ENCODE data around the gene SH2B2.

Gene SH2B2

DNA sequence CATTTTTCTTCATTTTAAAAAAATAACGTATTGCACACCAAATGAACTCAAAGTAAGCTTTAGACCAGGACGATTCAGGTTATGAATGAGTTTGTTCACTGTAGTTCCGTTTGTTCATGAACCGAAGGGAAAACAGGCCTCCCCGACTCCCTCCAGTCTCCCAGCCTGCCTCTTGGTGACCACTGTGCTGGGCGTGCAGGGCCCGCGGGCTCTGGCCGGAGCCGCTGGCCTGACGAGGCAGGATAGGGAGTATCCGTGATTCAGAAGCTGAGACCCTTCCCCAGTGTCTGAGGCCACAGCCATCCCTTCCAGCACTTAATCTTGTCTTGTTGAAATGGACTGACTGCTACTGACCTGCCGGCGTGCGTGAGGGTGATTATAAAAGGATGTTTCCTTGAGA, 30.8 kb upstream of the SH2B2 start:
- Histone ChIP-seq H3K36me3 (ENCODE audit: control insufficient read depth in 4 of 4, insufficient read depth in 4 of 4, low read length in 3 of 4) (peaks cover 0 to 31% (median 6%) of the 10 kb centered on the region in 4 experiments), H3K27ac (ENCODE audit: insufficient read depth in 1 of 2, low read depth in 1 of 2, low read length in 2 of 2, poor library complexity in 1 of 2, severe bottlenecking in 2 of 2) (no peak overlapping the region), H3K4me3 (ENCODE audit: control insufficient read depth in 1 of 7, extremely low read depth in 1 of 7, insufficient read depth in 4 of 7, low read depth in 2 of 7, low read length in 6 of 7) (no peak overlapping the region), H3K4me1 (ENCODE audit: control extremely low read depth in 1 of 4, control insufficient read depth in 4 of 4, insufficient read depth in 4 of 4, low read length in 3 of 4) (no peaks in the 10 kb centered on the region), H3K27me3 (replicated peaks in 2 of 5; ENCODE audit: control insufficient read depth in 4 of 5, insufficient read depth in 5 of 5, low read length in 4 of 5) (no peaks in the 10 kb centered on the region), H3K9me3 (ENCODE audit: control extremely low read depth in 1 of 5, control insufficient read depth in 4 of 5, insufficient read depth in 2 of 5, low read depth in 1 of 5, low read length in 4 of 5) (no peaks in the 10 kb centered on the region)
- POLR2A ChIA-PET: no interaction called here
- 96% methylated on average over 12 of the region's 15 CpGs for WGBS (ENCODE audit: insufficient coverage)
- DNase-seq: no peak
- CTCF ChIA-PET: no interaction called here

DNA sequence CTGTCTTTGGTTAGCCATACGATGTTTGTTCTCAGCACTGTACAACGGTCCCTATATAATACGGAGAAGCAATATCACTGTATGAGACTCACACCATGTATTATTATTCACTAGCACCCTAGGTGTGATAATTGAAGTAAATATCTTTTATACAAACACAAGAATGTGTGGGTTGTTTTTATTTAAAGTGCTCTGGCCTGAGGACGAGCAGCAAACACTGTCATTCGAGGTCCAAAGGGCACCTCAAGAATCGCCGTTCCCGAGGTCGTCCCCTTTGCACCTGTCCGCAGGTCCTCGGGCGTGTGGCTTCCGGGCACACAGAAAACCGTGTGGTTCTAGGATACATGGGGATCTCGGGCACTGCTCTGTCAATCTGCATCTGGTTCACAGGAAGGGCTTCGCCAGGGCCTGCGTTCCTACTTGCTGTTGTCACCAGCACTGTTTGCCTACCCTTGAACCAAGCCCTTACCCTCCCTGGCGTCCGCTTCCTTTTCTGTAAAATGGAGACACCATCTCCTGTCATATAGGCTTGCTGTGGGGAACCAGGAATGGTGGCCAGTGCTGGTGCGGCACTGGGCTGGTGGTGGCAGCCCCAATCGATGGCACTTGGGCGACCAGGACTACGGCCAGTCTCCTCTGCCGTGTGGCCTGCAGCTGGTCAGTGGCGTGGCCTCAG, 28.5 kb upstream of the SH2B2 start:
- H3K4me1 ChIP-seq (ENCODE audit: control extremely low read depth in 1 of 4, control insufficient read depth in 4 of 4, insufficient read depth in 4 of 4, low read length in 3 of 4): no peaks in the 10 kb centered on the region
- no peak overlapping the region for H3K4me3 ChIP-seq (ENCODE audit: control insufficient read depth in 1 of 7, extremely low read depth in 1 of 7, insufficient read depth in 4 of 7, low read depth in 2 of 7, low read length in 6 of 7)
- no peaks in the 10 kb centered on the region for H3K27me3 ChIP-seq (replicated peaks in 2 of 5; ENCODE audit: control insufficient read depth in 4 of 5, insufficient read depth in 5 of 5, low read length in 4 of 5)
- H3K27ac ChIP-seq (ENCODE audit: insufficient read depth in 1 of 2, low read depth in 1 of 2, low read length in 2 of 2, poor library complexity in 1 of 2, severe bottlenecking in 2 of 2): no peak overlapping the region
- H3K36me3 ChIP-seq (ENCODE audit: control insufficient read depth in 4 of 4, insufficient read depth in 4 of 4, low read length in 3 of 4): peaks cover 0 to 21% (median 6%) of the 10 kb centered on the region in 4 experiments
- no peaks in the 10 kb centered on the region for H3K9me3 ChIP-seq (ENCODE audit: control extremely low read depth in 1 of 5, control insufficient read depth in 4 of 5, insufficient read depth in 2 of 5, low read depth in 1 of 5, low read length in 4 of 5)
- 97% methylated on average over 20 of the region's 25 CpGs for WGBS (ENCODE audit: insufficient coverage)
- POLR2A ChIA-PET: no interaction called here
- DNase-seq: no peak
- CTCF ChIA-PET: no interaction called here

DNA sequence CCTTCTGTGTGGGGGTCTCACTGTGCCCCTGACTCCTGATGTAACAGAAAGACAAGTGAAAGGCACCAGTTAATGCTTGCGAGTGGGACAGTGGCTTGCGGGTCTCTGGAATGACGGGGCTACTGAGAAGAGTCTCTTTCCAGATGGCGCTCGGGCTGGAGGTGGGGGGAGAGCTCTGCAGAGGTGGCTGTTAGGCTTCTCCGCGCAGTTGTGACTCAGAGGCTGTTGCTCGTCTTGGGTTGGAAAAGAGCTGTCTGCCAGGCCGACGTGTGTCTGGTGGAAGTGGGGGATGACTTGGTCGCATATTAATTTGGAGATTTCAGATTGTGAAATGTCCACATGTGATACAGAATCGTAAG, 27.9 kb upstream of the SH2B2 start:
- DNase-seq: no peak
- H3K9me3 ChIP-seq (ENCODE audit: control extremely low read depth in 1 of 5, control insufficient read depth in 4 of 5, insufficient read depth in 2 of 5, low read depth in 1 of 5, low read length in 4 of 5): no peaks in the 10 kb centered on the region
- H3K4me1 ChIP-seq (ENCODE audit: control extremely low read depth in 1 of 4, control insufficient read depth in 4 of 4, insufficient read depth in 4 of 4, low read length in 3 of 4): no peaks in the 10 kb centered on the region
- H3K27me3 ChIP-seq (replicated peaks in 2 of 5; ENCODE audit: control insufficient read depth in 4 of 5, insufficient read depth in 5 of 5, low read length in 4 of 5): no peaks in the 10 kb centered on the region
- H3K36me3 ChIP-seq (ENCODE audit: control insufficient read depth in 4 of 4, insufficient read depth in 4 of 4, low read length in 3 of 4): peaks cover 0 to 16% (median 3%) of the 10 kb centered on the region in 4 experiments
- H3K27ac ChIP-seq (ENCODE audit: insufficient read depth in 1 of 2, low read depth in 1 of 2, low read length in 2 of 2, poor library complexity in 1 of 2, severe bottlenecking in 2 of 2): no peak overlapping the region
- no peak overlapping the region for H3K4me3 ChIP-seq (ENCODE audit: control insufficient read depth in 1 of 7, extremely low read depth in 1 of 7, insufficient read depth in 4 of 7, low read depth in 2 of 7, low read length in 6 of 7)
- ChIA-PET POLR2A (no interaction called here), CTCF (no interaction called here)
- 90% methylated on average over 10 of the region's 12 CpGs for WGBS (ENCODE audit: insufficient coverage)

DNA sequence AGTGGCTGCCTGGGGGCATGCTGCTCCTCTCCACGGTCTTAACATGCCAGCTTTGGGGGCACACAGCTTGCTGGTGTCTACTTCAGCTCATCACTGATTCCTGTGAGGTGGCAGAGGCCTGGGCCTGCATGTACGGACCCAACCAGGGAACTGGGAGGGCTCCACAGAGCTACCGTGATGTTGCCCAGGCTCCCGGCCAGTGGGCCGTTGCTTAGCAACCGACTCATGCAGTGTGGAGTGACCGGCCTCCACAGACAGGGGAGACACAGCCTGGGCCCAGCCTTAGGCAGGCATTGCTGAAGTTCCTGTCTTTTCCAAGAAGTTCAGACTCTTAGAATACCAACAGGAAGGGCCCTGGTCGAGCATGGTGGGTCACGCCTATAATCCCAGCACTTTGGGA, 25.8 kb upstream of the SH2B2 start:
- POLR2A ChIA-PET: no interaction called here
- 96% methylated on average over 7 of the region's 9 CpGs for WGBS (ENCODE audit: insufficient coverage)
- DNase-seq: no peak
- H3K9me3 ChIP-seq (ENCODE audit: control extremely low read depth in 1 of 5, control insufficient read depth in 4 of 5, insufficient read depth in 2 of 5, low read depth in 1 of 5, low read length in 4 of 5): no peaks in the 10 kb centered on the region
- H3K4me1 ChIP-seq (ENCODE audit: control extremely low read depth in 1 of 4, control insufficient read depth in 4 of 4, insufficient read depth in 4 of 4, low read length in 3 of 4): peaks cover 0 to 3% (median 0%) of the 10 kb centered on the region in 4 experiments
- H3K36me3 ChIP-seq (ENCODE audit: control insufficient read depth in 4 of 4, insufficient read depth in 4 of 4, low read length in 3 of 4): peaks cover 0 to 5% (median 0%) of the 10 kb centered on the region in 4 experiments
- no peak overlapping the region for H3K4me3 ChIP-seq (ENCODE audit: control insufficient read depth in 1 of 7, extremely low read depth in 1 of 7, insufficient read depth in 4 of 7, low read depth in 2 of 7, low read length in 6 of 7)
- CTCF ChIA-PET: no interaction called here
- no peak overlapping the region for H3K27ac ChIP-seq (ENCODE audit: insufficient read depth in 1 of 2, low read depth in 1 of 2, low read length in 2 of 2, poor library complexity in 1 of 2, severe bottlenecking in 2 of 2)
- H3K27me3 ChIP-seq (replicated peaks in 2 of 5; ENCODE audit: control insufficient read depth in 4 of 5, insufficient read depth in 5 of 5, low read length in 4 of 5): no peaks in the 10 kb centered on the region

DNA sequence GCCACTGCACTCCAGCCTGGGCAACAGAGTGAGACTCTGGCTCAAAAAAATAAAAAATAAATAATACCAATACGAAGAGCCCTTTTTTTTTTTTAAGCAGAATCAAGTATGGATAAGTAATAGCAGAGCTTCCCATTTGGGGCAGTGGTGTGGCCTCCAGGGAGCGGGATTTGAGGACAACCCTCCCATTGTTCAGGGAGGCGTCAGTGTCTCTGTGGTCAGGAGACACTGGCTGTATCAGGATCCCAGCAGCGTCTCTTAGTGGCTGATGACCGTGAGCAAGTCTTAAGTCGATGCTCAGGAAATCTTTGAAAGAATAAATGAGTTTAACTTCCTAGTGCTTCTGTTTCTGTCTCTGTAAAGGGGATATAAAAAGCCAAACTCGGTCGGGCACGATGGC, 25.2 kb upstream of the SH2B2 start:
- H3K4me1 ChIP-seq (ENCODE audit: control extremely low read depth in 1 of 4, control insufficient read depth in 4 of 4, insufficient read depth in 4 of 4, low read length in 3 of 4): peaks cover 0 to 3% (median 0%) of the 10 kb centered on the region in 4 experiments
- no peak overlapping the region for H3K4me3 ChIP-seq (ENCODE audit: control insufficient read depth in 1 of 7, extremely low read depth in 1 of 7, insufficient read depth in 4 of 7, low read depth in 2 of 7, low read length in 6 of 7)
- no peak for DNase-seq
- H3K27me3 ChIP-seq (replicated peaks in 2 of 5; ENCODE audit: control insufficient read depth in 4 of 5, insufficient read depth in 5 of 5, low read length in 4 of 5): no peaks in the 10 kb centered on the region
- WGBS (ENCODE audit: insufficient coverage): 82% methylated on average over 8 of the region's 9 CpGs
- ChIA-PET POLR2A (no interaction called here), CTCF (interaction anchor here (0.6 to 2.2 kb wide), 2 partner anchors 10 to 15 kb away, joined by 3 to 7 read pairs; no protein-coding TSS in a partner anchor)
- H3K36me3 ChIP-seq (ENCODE audit: control insufficient read depth in 4 of 4, insufficient read depth in 4 of 4, low read length in 3 of 4): peaks cover 0 to 5% (median 0%) of the 10 kb centered on the region in 4 experiments
- no peak overlapping the region for H3K27ac ChIP-seq (ENCODE audit: insufficient read depth in 1 of 2, low read depth in 1 of 2, low read length in 2 of 2, poor library complexity in 1 of 2, severe bottlenecking in 2 of 2)
- no peaks in the 10 kb centered on the region for H3K9me3 ChIP-seq (ENCODE audit: control extremely low read depth in 1 of 5, control insufficient read depth in 4 of 5, insufficient read depth in 2 of 5, low read depth in 1 of 5, low read length in 4 of 5)

DNA sequence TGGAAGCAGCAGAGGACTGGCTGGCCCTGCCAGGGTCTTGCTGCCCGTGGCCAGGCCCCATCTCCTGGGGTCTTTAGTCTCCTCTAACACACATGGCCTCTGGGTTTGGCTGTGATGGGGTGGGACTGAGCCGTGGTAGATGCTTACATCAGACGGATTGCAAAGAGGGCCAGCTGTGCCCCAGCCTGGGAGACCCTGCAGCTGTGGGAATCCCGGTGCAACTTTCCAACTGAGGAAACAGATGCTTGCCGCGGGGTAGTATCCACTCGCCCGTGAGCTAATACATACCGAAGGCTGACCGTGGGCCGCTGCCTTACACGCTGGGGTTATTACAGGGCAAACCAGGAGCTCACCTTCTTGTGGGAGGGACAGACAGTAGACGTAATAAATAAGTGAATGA, 24.1 kb upstream of the SH2B2 start:
- POLR2A ChIA-PET: interaction anchor here (0.5 kb wide), 1 partner anchor 374 kb away, joined by 6 read pairs; no protein-coding TSS in a partner anchor
- CTCF ChIA-PET: interaction anchor here (0.6 to 2.2 kb wide), 5 partner anchors 8 to 724 kb away, joined by 3 to 7 read pairs (median 3); no protein-coding TSS in a partner anchor
- Histone ChIP-seq H3K36me3 (ENCODE audit: control insufficient read depth in 4 of 4, insufficient read depth in 4 of 4, low read length in 3 of 4) (no peaks in the 10 kb centered on the region), H3K9me3 (ENCODE audit: control extremely low read depth in 1 of 5, control insufficient read depth in 4 of 5, insufficient read depth in 2 of 5, low read depth in 1 of 5, low read length in 4 of 5) (no peaks in the 10 kb centered on the region), H3K4me1 (ENCODE audit: control extremely low read depth in 1 of 4, control insufficient read depth in 4 of 4, insufficient read depth in 4 of 4, low read length in 3 of 4) (peaks cover 0 to 3% (median 0%) of the 10 kb centered on the region in 4 experiments), H3K27me3 (replicated peaks in 2 of 5; ENCODE audit: control insufficient read depth in 4 of 5, insufficient read depth in 5 of 5, low read length in 4 of 5) (no peaks in the 10 kb centered on the region), H3K4me3 (ENCODE audit: control insufficient read depth in 1 of 7, extremely low read depth in 1 of 7, insufficient read depth in 4 of 7, low read depth in 2 of 7, low read length in 6 of 7) (no peak overlapping the region), H3K27ac (ENCODE audit: insufficient read depth in 1 of 2, low read depth in 1 of 2, low read length in 2 of 2, poor library complexity in 1 of 2, severe bottlenecking in 2 of 2) (no peak overlapping the region)
- no peak for DNase-seq
- 98% methylated on average over 13 of the region's 13 CpGs for WGBS (ENCODE audit: insufficient coverage)

DNA sequence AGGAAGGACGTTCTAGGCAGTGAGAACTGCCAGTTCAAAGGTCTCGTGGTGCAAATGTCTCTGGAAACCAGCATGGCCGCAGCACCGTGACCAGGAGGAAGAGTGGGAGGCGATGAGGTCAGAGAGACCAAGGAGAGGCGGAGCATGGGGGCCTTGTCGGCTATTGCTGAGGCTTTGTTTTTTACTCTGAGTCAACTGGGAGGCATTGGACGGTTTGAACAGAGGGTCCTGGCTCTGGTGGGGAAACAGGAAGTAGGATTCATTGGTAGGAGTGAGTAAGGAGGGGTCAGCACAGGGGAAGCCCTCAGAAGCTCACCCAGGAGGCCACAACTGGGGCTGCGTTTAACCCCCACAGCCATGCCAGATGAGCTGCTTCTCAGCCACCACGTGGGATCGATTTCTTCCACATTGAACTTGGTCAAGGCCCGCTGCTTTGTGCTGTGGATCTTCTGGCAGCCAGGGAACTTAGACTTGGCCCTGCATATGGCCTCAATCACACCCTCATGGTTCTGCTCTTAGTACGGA, 22.2 kb upstream of the SH2B2 start:
- ChIA-PET CTCF (no interaction called here), POLR2A (no interaction called here)
- DNase-seq: peak in 1 of 3 donors; percentile 33
- Histone ChIP-seq H3K4me3 (ENCODE audit: control insufficient read depth in 1 of 7, extremely low read depth in 1 of 7, insufficient read depth in 4 of 7, low read depth in 2 of 7, low read length in 6 of 7) (no peak overlapping the region), H3K27me3 (replicated peaks in 2 of 5; ENCODE audit: control insufficient read depth in 4 of 5, insufficient read depth in 5 of 5, low read length in 4 of 5) (no peaks in the 10 kb centered on the region), H3K4me1 (ENCODE audit: control extremely low read depth in 1 of 4, control insufficient read depth in 4 of 4, insufficient read depth in 4 of 4, low read length in 3 of 4) (peaks cover 0 to 3% (median 0%) of the 10 kb centered on the region in 4 experiments), H3K27ac (ENCODE audit: insufficient read depth in 1 of 2, low read depth in 1 of 2, low read length in 2 of 2, poor library complexity in 1 of 2, severe bottlenecking in 2 of 2) (no peak overlapping the region), H3K9me3 (ENCODE audit: control extremely low read depth in 1 of 5, control insufficient read depth in 4 of 5, insufficient read depth in 2 of 5, low read depth in 1 of 5, low read length in 4 of 5) (no peaks in the 10 kb centered on the region), H3K36me3 (ENCODE audit: control insufficient read depth in 4 of 4, insufficient read depth in 4 of 4, low read length in 3 of 4) (no peaks in the 10 kb centered on the region)
- 82% methylated on average over 13 of the region's 13 CpGs for WGBS (ENCODE audit: insufficient coverage)

All from common myeloid progenitor, CD34-positive (primary cell).